ENCODE data around the gene PRAC1.

- no peak for TF ChIP-seq CTCF (IDR thresholded peaks at IDR 0.05; ENCODE audit: low read depth, low read length)
- TF ChIP-seq POLR2A (IDR thresholded peaks at IDR 0.05; ENCODE audit: extremely low read depth, insufficient read length) = no peak
- TF ChIP-seq MAX (IDR thresholded peaks at IDR 0.05; ENCODE audit: low read depth, low read length) = no peak
- no peak for TF ChIP-seq MYC (IDR thresholded peaks at IDR 0.05; ENCODE audit: low read depth, low read length)
Measured at GRCh38 chr17:48745381-48746275, 23.3 kb upstream of the PRAC1 start.

All from NB4 (cell line).